Mononuclear cell (primary cell): ENCODE data around the gene HRH4. TPM values are rescaled to one million over a fixed set of nuclear protein-coding genes. Genes with fewer than 3 reads are reported as not detected.

Source experiments
- H3K27me3 ChIP-seq: 2 replicates; pipeline ENCODE4 v1.6.0; 2011; ENCODE audit warnings: low read length, control low read depth; ENCODE audit not compliant: insufficient read depth
- H3K4me1 ChIP-seq: 2 replicates; pipeline ENCODE4 v1.5.1; 2011; ENCODE audit warnings: mild to moderate bottlenecking, low read length, control low read depth; ENCODE audit not compliant: insufficient read depth
- H3K4me3 ChIP-seq: 2 replicates; pipeline ENCODE4 v1.5.1; 2011; ENCODE audit warnings: mild to moderate bottlenecking, low read length, moderate library complexity
- H3K9me3 ChIP-seq: 2 replicates; pipeline ENCODE4 v1.5.1; 2011; ENCODE audit warnings: low read depth, mild to moderate bottlenecking, control low read depth, low read length
- total RNA-seq: library from RNA; depleted of rRNA; stranded (reverse); fragments of >200 nt; gene quantifications from one replicate; pipeline ENCODE4 v1.2.3, GENCODE V29; 2012

HRH4 gene
- total RNA-seq, 1 donor, result 0.42 TPM

- no peak overlapping the region for H3K4me3 ChIP-seq
- H3K4me1 ChIP-seq, result no peaks in the 10 kb centered on the region
These were observed 54.0 kb downstream of the HRH4 start for GRCh38 chr18:24514439-24514838.

DNA sequence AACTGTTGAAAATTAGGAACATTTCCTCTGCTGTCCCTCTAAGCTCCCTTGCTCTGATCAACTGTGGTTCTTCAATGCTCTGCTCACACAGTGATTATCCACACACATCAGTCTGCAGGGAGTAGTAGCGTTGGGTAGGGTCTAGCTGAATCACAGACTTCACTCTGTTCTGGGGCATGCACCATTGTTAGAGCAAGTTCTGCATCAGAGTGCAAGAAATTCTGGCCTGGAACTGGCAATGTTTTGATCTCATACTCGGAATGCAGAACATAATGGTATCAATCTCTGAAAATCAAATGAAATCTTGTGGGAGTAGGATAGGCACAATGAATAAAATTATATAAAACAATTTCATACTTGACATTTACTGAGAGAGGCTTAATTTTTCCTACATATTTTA lies 55.3 kb downstream of the HRH4 start:
- H3K4me1 ChIP-seq, result no peaks in the 10 kb centered on the region
- no peaks in the 10 kb centered on the region for H3K27me3 ChIP-seq
- H3K4me3 ChIP-seq, result no peak overlapping the region
- no peaks in the 10 kb centered on the region for H3K9me3 ChIP-seq

More at GRCh38 chr18:24514439-24514838, 54.0 kb downstream of the HRH4 start:
- H3K9me3 ChIP-seq, result no peaks in the 10 kb centered on the region
- H3K27me3 ChIP-seq, result no peaks in the 10 kb centered on the region

GRCh38 chr18:24516261-24516660 lies 55.8 kb downstream of the HRH4 start:
- Histone ChIP-seq H3K4me1 (no peaks in the 10 kb centered on the region), H3K9me3 (no peaks in the 10 kb centered on the region), H3K27me3 (no peaks in the 10 kb centered on the region), H3K4me3 (no peak overlapping the region)

DNA sequence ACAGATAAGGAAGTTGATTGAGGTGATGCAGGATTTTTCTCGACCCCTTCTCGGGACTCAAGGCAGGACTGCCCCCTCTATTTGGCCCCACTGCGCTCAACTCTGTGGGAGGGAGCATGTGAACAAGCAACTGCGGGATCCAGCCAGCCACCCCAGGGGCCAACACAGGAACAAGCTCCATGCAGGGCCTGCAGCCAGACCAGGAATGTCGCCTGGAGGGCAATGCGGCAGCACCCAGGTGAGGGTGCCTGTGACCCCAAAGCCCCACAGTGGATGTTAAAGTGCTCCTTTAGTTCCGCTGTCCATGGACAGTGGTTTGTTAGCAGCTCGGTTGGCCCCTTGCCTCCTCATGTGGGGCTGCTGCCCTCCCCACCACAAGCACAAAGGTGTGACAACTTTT lies 57.1 kb downstream of the HRH4 start:
- H3K27me3 ChIP-seq, result no peaks in the 10 kb centered on the region
- no peaks in the 10 kb centered on the region for H3K9me3 ChIP-seq
- H3K4me3 ChIP-seq, result no peak overlapping the region
- H3K4me1 ChIP-seq, result no peaks in the 10 kb centered on the region

GRCh38 chr18:24518596-24518995 lies 58.2 kb downstream of the HRH4 start:
- no peaks in the 10 kb centered on the region for H3K9me3 ChIP-seq
- no peak overlapping the region for H3K4me3 ChIP-seq
- no peaks in the 10 kb centered on the region for H3K4me1 ChIP-seq
- H3K27me3 ChIP-seq, result no peaks in the 10 kb centered on the region

Other genes with a start within 250 kb of the HRH4 start
- gene OSBPL1A, start 62.8 kb upstream of the HRH4 start, total RNA-seq, result 4.2 TPM
- 13.6 TPM for gene IMPACT, start 34.0 kb upstream of the HRH4 start, total RNA-seq